Activated T-helper 9 cell treated with anti-CD3 and anti-CD28 coated beads, Interleukin-2, amount 50 U/mL, for 16 hours (primary cell): ENCODE measurements around the gene MTRF1L.
"Not testable (repeated sequence)": the region's sequence is repeated elsewhere in the genome, so short reads cannot be mapped to it uniquely, and the experiment has no call there.

ENCODE experiments used
- DNase-seq: peaks from one replicate; pipeline ENCODE4 v3.0.0-alpha.2; 2020; ENCODE audit warnings: low read depth

Gene MTRF1L

DNA sequence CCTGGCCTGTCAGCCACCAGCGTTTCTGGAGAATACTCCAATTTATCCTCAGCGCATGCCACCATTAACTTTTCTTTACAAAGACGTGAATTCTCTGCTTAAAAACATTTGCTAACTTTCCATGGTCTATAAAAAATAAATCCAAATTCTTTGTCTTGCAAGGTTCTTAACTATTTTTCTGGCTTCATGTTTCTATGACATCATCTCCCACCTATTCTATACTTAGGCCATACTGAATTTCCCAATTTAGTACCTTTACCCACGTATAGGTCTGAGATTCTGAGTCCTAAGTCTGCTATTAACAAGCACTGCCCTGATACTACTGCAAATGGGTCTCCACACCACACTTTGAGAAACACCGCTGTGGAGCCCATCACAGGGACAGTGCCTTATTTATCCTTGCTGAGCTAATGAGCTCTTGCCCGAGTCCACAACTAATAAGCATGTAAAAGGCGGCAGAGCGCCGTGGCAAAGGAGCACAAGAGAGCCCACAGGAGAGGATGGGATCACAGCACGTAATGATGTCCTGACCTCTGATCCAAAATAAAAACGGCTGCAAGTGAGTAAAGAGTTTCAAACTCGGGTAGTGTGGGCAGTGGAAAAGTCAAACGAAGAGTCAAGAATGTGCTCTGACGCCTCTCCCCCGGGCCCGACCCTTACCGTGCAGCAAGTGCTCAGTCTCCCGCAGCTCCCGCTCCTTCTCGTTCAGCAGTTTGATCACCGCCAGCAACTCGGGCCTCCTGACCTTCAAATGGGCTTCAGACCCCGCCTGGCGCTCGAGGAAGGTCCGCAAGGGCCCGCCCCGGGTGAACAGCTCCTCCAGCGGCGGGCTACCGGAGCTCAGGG is 519 bp downstream of the MTRF1L start:
- DNase-seq: no peak

DNA sequence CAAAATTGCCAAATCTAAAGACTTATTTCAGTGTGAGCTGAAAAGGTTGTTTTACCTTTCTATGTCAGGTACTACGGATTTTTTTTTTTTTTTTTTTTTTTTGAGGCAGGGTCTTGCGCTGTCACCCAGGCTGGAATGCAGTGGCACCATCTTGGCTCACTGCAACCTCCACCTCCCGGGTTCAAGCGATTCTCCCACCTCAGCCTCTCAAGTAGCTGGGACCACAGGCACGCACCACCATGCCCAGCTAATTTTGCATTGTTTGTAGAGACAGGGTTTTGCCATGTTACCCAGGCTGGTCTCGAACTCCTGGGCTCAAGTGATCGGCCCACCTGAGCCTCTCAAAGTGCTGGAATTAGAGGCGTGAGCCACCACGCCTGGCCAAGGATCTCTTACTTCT is 1.7 kb downstream of the MTRF1L start:
- DNase-seq: not testable (repeated sequence)

- no peak for DNase-seq
Measured at GRCh38 chr6:153000243-153000642, 2.3 kb downstream of the MTRF1L start.

- not testable (repeated sequence) for DNase-seq
Measured at GRCh38 chr6:152999538-152999937, 3.0 kb downstream of the MTRF1L start.

DNA sequence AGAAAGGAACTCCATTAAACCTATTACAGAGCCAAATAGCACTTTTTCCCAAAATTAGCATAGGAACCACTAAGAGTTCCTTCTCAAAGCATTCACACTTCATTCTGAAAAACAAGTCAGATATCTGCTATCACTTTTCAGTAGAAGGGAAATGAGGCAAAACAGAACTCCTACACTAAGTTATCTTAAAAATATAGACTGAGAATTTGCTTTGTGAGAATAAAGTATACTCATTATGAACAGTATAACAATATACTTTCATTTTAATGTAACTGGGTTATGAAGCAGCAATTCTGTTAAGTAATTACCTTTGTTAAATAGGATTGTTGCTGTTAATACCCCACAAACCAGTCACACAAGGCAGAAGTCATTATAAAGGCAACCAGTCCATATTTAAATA is 8.7 kb downstream of the MTRF1L start:
- DNase-seq: no peak

- no peak for DNase-seq
Measured at GRCh38 chr6:152993431-152993830, 9.1 kb downstream of the MTRF1L start.

GRCh38 chr6:152986978-152987377 is 15.5 kb downstream of the MTRF1L start:
- DNase-seq: no peak

GRCh38 chr6:152985300-152985699 is 17.2 kb downstream of the MTRF1L start:
- not testable (repeated sequence) for DNase-seq

- DNase-seq: no peak
Measured at GRCh38 chr6:152984513-152984872, 18.0 kb downstream of the MTRF1L start.

GRCh38 chr6:152983637-152984512 is 18.6 kb downstream of the MTRF1L start:
- peak; percentile 92 for DNase-seq

DNA sequence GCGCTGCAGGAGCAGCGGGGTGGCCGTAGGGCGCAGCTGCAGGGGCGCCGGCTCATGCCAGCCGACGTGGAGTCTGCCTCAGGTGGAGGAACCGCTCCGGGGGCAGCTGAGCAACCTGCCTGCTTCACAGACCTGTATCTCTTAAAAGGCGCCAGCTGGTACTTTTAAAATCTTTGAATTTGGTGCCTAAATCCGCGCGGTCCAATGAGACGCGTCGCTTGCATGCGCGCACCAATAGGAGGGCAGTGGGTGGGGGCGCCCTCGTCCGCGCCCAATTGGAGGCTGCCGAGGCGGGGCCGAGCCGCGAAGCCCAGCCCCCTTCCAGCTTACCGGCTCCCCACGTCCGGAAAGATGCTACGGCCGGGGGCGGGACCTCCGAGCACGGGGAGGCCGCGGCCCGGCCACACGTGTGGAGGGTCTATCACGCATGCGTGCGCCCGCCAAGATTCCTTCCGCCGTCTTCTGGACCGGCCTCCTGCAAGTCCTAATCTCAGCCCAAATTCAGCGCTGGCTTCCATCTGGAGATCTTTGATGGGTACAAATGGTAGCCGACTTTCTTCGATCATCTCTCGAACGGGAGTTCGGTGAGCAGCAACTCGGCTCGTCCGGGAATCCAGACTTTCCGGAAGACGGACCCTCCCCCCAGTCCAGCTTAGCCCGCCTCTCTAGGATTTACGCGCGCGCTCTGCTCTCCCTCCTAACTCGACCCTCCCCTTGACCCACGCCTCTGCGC is 19.4 kb downstream of the MTRF1L start, which contains the start of gene FBXO5:
TSS of gene FBXO5 (minus strand) at position 138 of the 733 bp plus-strand sequence. CDS start at position 56, 82 bp downstream.
- DNase-seq: peak; percentile 98

GRCh38 chr6:152981989-152982903 is 20.3 kb downstream of the MTRF1L start:
- no peak for DNase-seq

GRCh38 chr6:152981219-152981618 is 21.3 kb downstream of the MTRF1L start:
- no peak for DNase-seq

DNA sequence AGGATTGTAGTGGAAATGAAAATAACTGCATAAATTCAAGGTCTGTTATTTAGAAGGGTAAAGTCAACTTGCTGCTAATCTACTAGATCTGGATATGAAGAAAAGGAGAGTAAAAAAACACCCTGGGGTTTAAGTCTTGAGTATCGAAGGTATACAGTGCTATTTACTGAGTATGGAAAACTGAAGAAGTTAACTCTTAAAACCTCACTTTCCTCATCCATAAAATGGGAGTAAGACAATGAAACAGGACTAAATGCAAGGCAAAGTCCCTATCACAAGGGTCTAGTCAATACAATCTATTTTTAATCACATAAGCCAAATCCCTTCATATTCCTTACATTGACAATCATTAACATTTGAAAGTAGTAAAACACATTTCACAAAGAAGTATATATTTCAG is 21.9 kb downstream of the MTRF1L start:
- DNase-seq: no peak

DNA sequence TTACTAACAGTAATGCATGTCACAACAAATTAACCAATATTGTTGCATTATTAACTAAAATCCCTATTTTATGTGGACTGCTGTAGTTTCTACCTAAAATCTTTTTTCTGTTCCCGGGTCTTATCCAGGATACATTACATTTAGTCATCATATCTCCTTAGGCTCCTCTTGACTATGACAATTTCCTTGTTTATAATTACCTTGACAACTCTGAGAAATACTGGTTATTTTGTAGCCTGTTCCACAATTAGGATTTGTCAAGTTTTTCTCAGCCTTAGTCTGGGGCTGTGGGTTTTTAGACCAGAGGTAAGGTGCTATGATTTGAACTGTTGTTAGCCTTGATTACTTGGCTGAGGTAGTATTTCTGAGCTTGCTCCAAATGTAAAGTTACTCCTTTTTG is 23.4 kb downstream of the MTRF1L start:
- no peak for DNase-seq

GRCh38 chr6:152978058-152978457 is 24.5 kb downstream of the MTRF1L start:
- DNase-seq: no peak

GRCh38 chr6:152977556-152977955 is 25.0 kb downstream of the MTRF1L start:
- DNase-seq: no peak

- DNase-seq: no peak
Measured at GRCh38 chr6:152976749-152977148, 25.8 kb downstream of the MTRF1L start.

- DNase-seq: no peak
Measured at GRCh38 chr6:152975204-152975915, 27.1 kb downstream of the MTRF1L start.

DNA sequence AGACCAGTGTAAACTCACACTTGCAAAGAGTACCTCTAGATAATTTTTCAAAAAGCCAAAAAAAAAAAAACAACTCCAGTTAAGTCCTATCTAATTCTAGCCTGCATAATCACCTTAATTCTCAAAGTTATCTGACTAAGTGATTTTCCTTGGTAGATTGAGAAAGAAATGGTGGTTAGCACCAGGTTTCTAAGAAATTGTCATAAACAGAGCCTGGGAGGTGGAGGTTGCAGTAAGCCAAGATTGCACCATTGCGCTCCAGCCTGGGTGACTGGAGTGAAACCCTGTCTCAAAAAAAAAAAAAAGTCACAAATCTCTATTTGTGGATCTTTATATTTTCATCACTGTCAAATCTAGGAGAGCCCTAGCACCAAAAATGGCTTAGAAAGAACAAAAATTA is 28.6 kb downstream of the MTRF1L start:
- no peak for DNase-seq
